Effector CD4-positive, alpha-beta T cell (primary cell): ENCODE measurements around the gene NSDHL.
"Not testable (repeated sequence)": the region's sequence is repeated elsewhere in the genome, so short reads cannot be mapped to it uniquely, and the experiment has no call there.

Experiments
- DNase-seq: peaks from one replicate; pipeline ENCODE4 v3.0.0-alpha.2; 2020
- total RNA-seq: gene quantifications from one replicate; lab custom pipeline; 2026; lab: John Stamatoyannopoulos, UW

NSDHL gene
- total RNA-seq: 5.4 reads per million, percentile 21 among the genes with 10 or more reads in this experiment

GRCh38 chrX:152830312-152831305 is at the start of gene NSDHL, which contains the start of gene CETN2:
TSS of gene NSDHL (plus strand) at chrX:152831063. CDS start at chrX:152846325, 15,262 bp downstream.
TSS of gene CETN2 (minus strand) at chrX:152830757. CDS start at chrX:152830710, 47 bp downstream.
- DNase-seq: peak; percentile 90

- DNase-seq: not testable (repeated sequence)
Measured at GRCh38 chrX:152787062-152787461, 43.8 kb upstream of the NSDHL start.

GRCh38 chrX:152798945-152799344 is 31.9 kb upstream of the NSDHL start:
- DNase-seq: no peak

- DNase-seq: no peak
Measured at GRCh38 chrX:152806035-152806434, 24.8 kb upstream of the NSDHL start.

GRCh38 chrX:152810403-152810802 is 20.5 kb upstream of the NSDHL start:
- no peak for DNase-seq

- no peak for DNase-seq
Measured at GRCh38 chrX:152813206-152813605, 17.7 kb upstream of the NSDHL start.

- DNase-seq: no peak
Measured at GRCh38 chrX:152814048-152814447, 16.8 kb upstream of the NSDHL start.

GRCh38 chrX:152817078-152817764 is 13.6 kb upstream of the NSDHL start:
- no peak for DNase-seq

- no peak for DNase-seq
Measured at GRCh38 chrX:152818356-152818755, 12.5 kb upstream of the NSDHL start.

- no peak for DNase-seq
Measured at GRCh38 chrX:152819266-152819665, 11.6 kb upstream of the NSDHL start.

- DNase-seq: no peak
Measured at GRCh38 chrX:152819732-152820131, 11.1 kb upstream of the NSDHL start.

GRCh38 chrX:152821145-152821765 is 9.6 kb upstream of the NSDHL start:
- no peak for DNase-seq

- DNase-seq: no peak
Measured at GRCh38 chrX:152822383-152823086, 8.3 kb upstream of the NSDHL start.

GRCh38 chrX:152823657-152824056 is 7.2 kb upstream of the NSDHL start:
- no peak for DNase-seq

- no peak for DNase-seq
Measured at GRCh38 chrX:152824841-152825374, 6.0 kb upstream of the NSDHL start.

GRCh38 chrX:152831391-152831790 is 528 bp downstream of the NSDHL start:
- no peak for DNase-seq

GRCh38 chrX:152832520-152832919 is 1.7 kb downstream of the NSDHL start:
- DNase-seq: no peak

GRCh38 chrX:152833378-152833777 is 2.5 kb downstream of the NSDHL start:
- DNase-seq: no peak

GRCh38 chrX:152835470-152835869 is 4.6 kb downstream of the NSDHL start:
- DNase-seq: not testable (repeated sequence)

GRCh38 chrX:152842772-152843338 is 12.0 kb downstream of the NSDHL start:
- no peak for DNase-seq

- no peak for DNase-seq
Measured at GRCh38 chrX:152843852-152844251, 13.0 kb downstream of the NSDHL start.

GRCh38 chrX:152844256-152844655 is 13.4 kb downstream of the NSDHL start:
- no peak for DNase-seq
